Measurements from ENCODE around the gene RAB26. TPM values are rescaled to one million over a fixed set of nuclear protein-coding genes. Genes with fewer than 3 reads are reported as not detected.

Gene RAB26
- total and polyA plus RNA-seq, 2 of the 13 experiments (the other 11 are each of a cell fraction or from before 2014, with no cell fraction given), result 0.86 to 3.6 TPM

DNA sequence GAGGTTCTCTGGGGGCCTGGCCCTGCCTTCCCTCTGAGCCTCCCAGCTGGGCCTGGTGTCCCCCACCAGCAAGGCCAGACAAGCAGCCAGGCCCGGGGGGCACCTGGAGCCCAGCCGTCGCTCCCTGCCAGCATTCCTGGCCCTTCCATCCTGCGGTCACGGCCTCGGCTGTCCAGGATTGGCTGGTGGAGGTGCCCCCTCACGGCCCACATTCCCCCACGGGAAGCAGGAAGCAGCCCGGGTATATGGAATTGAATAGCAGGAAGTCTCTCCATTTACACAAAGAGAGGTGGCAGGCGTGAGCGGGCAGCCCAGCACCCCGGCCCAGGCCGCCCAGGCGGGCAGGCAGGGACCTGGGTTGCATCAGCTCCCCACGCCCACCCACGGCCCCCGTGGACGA, 21.7 kb downstream of the RAB26 start:
- H3K79me2 ChIP-seq (ENCODE audit: insufficient read depth, low read length), result no peaks in the 10 kb centered on the region
- no peak overlapping the region for H3K4me3 ChIP-seq (replicated peaks in 1 of 3; ENCODE audit: insufficient read depth in 1 of 3, low read depth in 2 of 3, low read length in 3 of 3)
- FAIRE-seq, result no peak
- TF ChIP-seq, protein P1, sequence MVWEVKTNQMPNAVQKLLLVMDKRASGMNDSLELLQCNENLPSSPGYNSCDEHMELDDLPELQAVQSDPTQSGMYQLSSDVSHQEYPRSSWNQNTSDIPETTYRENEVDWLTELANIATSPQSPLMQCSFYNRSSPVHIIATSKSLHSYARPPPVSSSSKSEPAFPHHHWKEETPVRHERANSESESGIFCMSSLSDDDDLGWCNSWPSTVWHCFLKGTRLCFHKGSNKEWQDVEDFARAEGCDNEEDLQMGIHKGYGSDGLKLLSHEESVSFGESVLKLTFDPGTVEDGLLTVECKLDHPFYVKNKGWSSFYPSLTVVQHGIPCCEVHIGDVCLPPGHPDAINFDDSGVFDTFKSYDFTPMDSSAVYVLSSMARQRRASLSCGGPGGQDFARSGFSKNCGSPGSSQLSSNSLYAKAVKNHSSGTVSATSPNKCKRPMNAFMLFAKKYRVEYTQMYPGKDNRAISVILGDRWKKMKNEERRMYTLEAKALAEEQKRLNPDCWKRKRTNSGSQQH (CRISPR knock-in tag; IDR thresholded peaks at IDR 0.05; ENCODE audit: low read depth), result no peak
- TF ChIP-seq, protein P2, sequence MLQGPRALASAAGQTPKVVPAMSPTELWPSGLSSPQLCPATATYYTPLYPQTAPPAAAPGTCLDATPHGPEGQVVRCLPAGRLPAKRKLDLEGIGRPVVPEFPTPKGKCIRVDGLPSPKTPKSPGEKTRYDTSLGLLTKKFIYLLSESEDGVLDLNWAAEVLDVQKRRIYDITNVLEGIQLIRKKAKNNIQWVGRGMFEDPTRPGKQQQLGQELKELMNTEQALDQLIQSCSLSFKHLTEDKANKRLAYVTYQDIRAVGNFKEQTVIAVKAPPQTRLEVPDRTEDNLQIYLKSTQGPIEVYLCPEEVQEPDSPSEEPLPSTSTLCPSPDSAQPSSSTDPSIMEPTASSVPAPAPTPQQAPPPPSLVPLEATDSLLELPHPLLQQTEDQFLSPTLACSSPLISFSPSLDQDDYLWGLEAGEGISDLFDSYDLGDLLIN (CRISPR knock-in tag; IDR thresholded peaks at IDR 0.05; ENCODE audit: borderline replicate concordance), result no peak
- no peak for TF ChIP-seq ARHGAP35 (CRISPR knock-in tag; IDR thresholded peaks at IDR 0.05; ENCODE audit: borderline replicate concordance)
- TF ChIP-seq, protein P3, sequence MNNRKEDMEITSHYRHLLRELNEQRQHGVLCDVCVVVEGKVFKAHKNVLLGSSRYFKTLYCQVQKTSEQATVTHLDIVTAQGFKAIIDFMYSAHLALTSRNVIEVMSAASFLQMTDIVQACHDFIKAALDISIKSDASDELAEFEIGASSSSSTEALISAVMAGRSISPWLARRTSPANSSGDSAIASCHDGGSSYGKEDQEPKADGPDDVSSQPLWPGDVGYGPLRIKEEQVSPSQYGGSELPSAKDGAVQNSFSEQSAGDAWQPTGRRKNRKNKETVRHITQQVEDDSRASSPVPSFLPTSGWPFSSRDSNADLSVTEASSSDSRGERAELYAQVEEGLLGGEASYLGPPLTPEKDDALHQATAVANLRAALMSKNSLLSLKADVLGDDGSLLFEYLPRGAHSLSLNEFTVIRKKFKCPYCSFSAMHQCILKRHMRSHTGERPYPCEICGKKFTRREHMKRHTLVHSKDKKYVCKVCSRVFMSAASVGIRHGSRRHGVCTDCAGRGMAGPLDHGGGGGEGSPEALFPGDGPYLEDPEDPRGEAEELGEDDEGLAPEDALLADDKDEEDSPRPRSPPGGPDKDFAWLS (CRISPR knock-in tag; IDR thresholded peaks at IDR 0.05; ENCODE audit: borderline replicate concordance), result no peak
- no peak for TF ChIP-seq HNRNPH1 (optimal IDR thresholded peaks at IDR 0.05; ENCODE audit: low read depth, low read length)
- no peak for TF ChIP-seq ZNF350 (CRISPR knock-in tag; IDR thresholded peaks at IDR 0.05; ENCODE audit: borderline replicate concordance, low read depth)
- TF ChIP-seq TBX2 (CRISPR knock-in tag; IDR thresholded peaks at IDR 0.05; ENCODE audit: borderline replicate concordance), result no peak
- no peak for TF ChIP-seq LCORL (IDR thresholded peaks at IDR 0.05)
- no peak for TF ChIP-seq LCORL (CRISPR knock-in tag; IDR thresholded peaks at IDR 0.05)
- TF ChIP-seq ZNF749 (CRISPR knock-in tag; IDR thresholded peaks at IDR 0.05; ENCODE audit: borderline replicate concordance), result no peak
- TF ChIP-seq, protein P4, sequence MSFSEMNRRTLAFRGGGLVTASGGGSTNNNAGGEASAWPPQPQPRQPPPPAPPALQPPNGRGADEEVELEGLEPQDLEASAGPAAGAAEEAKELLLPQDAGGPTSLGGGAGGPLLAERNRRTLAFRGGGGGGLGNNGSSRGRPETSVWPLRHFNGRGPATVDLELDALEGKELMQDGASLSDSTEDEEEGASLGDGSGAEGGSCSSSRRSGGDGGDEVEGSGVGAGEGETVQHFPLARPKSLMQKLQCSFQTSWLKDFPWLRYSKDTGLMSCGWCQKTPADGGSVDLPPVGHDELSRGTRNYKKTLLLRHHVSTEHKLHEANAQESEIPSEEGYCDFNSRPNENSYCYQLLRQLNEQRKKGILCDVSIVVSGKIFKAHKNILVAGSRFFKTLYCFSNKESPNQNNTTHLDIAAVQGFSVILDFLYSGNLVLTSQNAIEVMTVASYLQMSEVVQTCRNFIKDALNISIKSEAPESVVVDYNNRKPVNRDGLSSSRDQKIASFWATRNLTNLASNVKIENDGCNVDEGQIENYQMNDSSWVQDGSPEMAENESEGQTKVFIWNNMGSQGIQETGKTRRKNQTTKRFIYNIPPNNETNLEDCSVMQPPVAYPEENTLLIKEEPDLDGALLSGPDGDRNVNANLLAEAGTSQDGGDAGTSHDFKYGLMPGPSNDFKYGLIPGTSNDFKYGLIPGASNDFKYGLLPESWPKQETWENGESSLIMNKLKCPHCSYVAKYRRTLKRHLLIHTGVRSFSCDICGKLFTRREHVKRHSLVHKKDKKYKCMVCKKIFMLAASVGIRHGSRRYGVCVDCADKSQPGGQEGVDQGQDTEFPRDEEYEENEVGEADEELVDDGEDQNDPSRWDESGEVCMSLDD (CRISPR knock-in tag; IDR thresholded peaks at IDR 0.05; ENCODE audit: borderline replicate concordance), result no peak
- no peak for TF ChIP-seq SRSF1 (optimal IDR thresholded peaks at IDR 0.05; ENCODE audit: low read depth, low read length)
- TF ChIP-seq, protein P5, sequence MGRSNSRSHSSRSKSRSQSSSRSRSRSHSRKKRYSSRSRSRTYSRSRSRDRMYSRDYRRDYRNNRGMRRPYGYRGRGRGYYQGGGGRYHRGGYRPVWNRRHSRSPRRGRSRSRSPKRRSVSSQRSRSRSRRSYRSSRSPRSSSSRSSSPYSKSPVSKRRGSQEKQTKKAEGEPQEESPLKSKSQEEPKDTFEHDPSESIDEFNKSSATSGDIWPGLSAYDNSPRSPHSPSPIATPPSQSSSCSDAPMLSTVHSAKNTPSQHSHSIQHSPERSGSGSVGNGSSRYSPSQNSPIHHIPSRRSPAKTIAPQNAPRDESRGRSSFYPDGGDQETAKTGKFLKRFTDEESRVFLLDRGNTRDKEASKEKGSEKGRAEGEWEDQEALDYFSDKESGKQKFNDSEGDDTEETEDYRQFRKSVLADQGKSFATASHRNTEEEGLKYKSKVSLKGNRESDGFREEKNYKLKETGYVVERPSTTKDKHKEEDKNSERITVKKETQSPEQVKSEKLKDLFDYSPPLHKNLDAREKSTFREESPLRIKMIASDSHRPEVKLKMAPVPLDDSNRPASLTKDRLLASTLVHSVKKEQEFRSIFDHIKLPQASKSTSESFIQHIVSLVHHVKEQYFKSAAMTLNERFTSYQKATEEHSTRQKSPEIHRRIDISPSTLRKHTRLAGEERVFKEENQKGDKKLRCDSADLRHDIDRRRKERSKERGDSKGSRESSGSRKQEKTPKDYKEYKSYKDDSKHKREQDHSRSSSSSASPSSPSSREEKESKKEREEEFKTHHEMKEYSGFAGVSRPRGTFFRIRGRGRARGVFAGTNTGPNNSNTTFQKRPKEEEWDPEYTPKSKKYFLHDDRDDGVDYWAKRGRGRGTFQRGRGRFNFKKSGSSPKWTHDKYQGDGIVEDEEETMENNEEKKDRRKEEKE (IDR thresholded peaks at IDR 0.05), result no peak
- TF ChIP-seq STAT5B (CRISPR knock-in tag; IDR thresholded peaks at IDR 0.05), result no peak
- TF ChIP-seq HOXD1 (CRISPR knock-in tag; IDR thresholded peaks at IDR 0.05), result no peak

More for the DNA sequence above, 21.7 kb downstream of the RAB26 start:
- intact Hi-C loops (cut with micrococcal nuclease; ENCODE audit: unreplicated experiment), result no loop called here
- WGBS (ENCODE audit: low lambda C conversion rate), result 97% methylated on average over 7 of the region's 18 CpGs
- H3K4me1 ChIP-seq (ENCODE audit: insufficient read depth, low read length), result peaks cover 15% of the 10 kb centered on the region
- ATAC-seq (no peak), DNase-seq (ENCODE audit: low spot score) (no peak)
- no peak overlapping the region for H3K4me2 ChIP-seq (ENCODE audit: low read depth, low read length)
- no peak overlapping the region for H2AFZ ChIP-seq (ENCODE audit: low read length)
- peaks cover 19 to 48% of the 10 kb centered on the region in 2 experiments; a peak in 3 of 5 replicates for H3K36me3 ChIP-seq (replicated peaks in 1 of 2; ENCODE audit: control insufficient read depth in 1 of 2, insufficient read depth in 2 of 2, low read length in 2 of 2)
- no peaks in the 10 kb centered on the region for H3K9me3 ChIP-seq (ENCODE audit: low read length)
- no peaks in the 10 kb centered on the region for H3K27me3 ChIP-seq (ENCODE audit: control insufficient read depth in 1 of 2, insufficient read depth in 2 of 2, low read length in 2 of 2)
- in situ Hi-C loops (cut with HindIII; ENCODE audit: extremely low pct_ligation_motif_present, low pct_unique_long_range_greater_than_20kb), result no loop called here
- POLR2A ChIA-PET, result interaction anchor here (1.0 kb wide), 1 partner anchor 14 kb away, joined by 4 read pairs; the partner anchor contains the start of gene TRAF7
- no peak overlapping the region for H3K9ac ChIP-seq (ENCODE audit: insufficient read depth, low read depth, low read length)
- no peaks in the 10 kb centered on the region for H4K20me1 ChIP-seq (ENCODE audit: insufficient read depth, low read length)
- H3K27ac ChIP-seq (ENCODE audit: extremely low read length, insufficient read depth, low read length), result no peak overlapping the region
- CTCF ChIA-PET (ENCODE audit: low intra/inter-chr PET ratio, low total read pairs), result no interaction called here
- BruUV-seq (replicated peaks), result no TSS peak
